GM12878 (cell line): ENCODE data around the gene JUND. TPM values are rescaled to one million over a fixed set of nuclear protein-coding genes. Genes with fewer than 3 reads are reported as not detected.

Source experiments
- ATAC-seq: fragments of 200-7000 bp; cut with Tn5 transposase; 3 replicates; pipeline ENCODE4 v1.9.1; 2020; ENCODE audit warnings: mild to moderate bottlenecking, moderate library complexity
- BruUV-seq: library from RNA; stranded (reverse); fragments of 400-500 nt; replicated peaks from 2 replicates; lab custom pipeline; 2021; lab: Mats Ljungman, UMichigan
- CTCF ChIA-PET: fragments of 300-600 bp; sonication (Branson Sonifier 250); formaldehyde crosslinking; extraction: SDS; loops from one replicate; lab custom pipeline; 2021; ENCODE audit warnings: inconsistent platforms; lab: Yijun Ruan, JAX
- POLR2A ChIA-PET: fragments of 350-600 bp; formaldehyde crosslinking; extraction: SDS; loops from one replicate; lab custom pipeline; 2021; ENCODE audit warnings: inconsistent platforms; lab: Charles Lee
- RAD21 ChIA-PET: fragments of 300-600 bp; sonication (Branson Sonifier 250); formaldehyde crosslinking; loops from one replicate; lab custom pipeline; 2023; ENCODE audit warnings: antibody characterized with exemption; ENCODE audit not compliant: unreplicated experiment; lab: Charles Lee
- SMC1A ChIA-PET: fragments of 300-600 bp; sonication (Branson Sonifier 250); formaldehyde crosslinking; loops from one replicate; lab custom pipeline; 2023; ENCODE audit not compliant: unreplicated experiment, uncharacterized antibody; lab: Charles Lee
- DNase-seq: peaks from one replicate; pipeline ENCODE4 v3.0.0-alpha.2; 2011; ENCODE audit warnings: low read depth, low spot score
- FAIRE-seq: peaks from 3 replicates; lab custom pipeline; 2011; peaks lifted over from hg19 to GRCh38; lab: Jason Lieb, UNC
- H2AFZ ChIP-seq: 2 replicates; pipeline ENCODE4 v1.6.0; 2011; ENCODE audit warnings: low read depth, low read length, control low read depth; ENCODE audit not compliant: control insufficient read depth
- H3K27ac ChIP-seq: 2 replicates; pipeline ENCODE4 v1.5.1; 2011; ENCODE audit warnings: control low read depth; ENCODE audit not compliant: control insufficient read depth, insufficient read depth
- H3K27me3 ChIP-seq, 2 experiments: replicated peaks in 1 of 2; 2 replicates each; pipeline versions ENCODE4 v1.6.0 to v1.6.1; 2011; ENCODE audit warnings: low read length in 1 of 2; ENCODE audit not compliant: control insufficient read depth in 2 of 2, insufficient read depth in 2 of 2
- H3K36me3 ChIP-seq, 2 experiments: 2 replicates each; pipeline ENCODE4 v1.5.1; 2011; ENCODE audit warnings: low read length in 1 of 2; ENCODE audit not compliant: control insufficient read depth in 2 of 2, insufficient read depth in 2 of 2
- H3K4me1 ChIP-seq: 2 replicates; pipeline ENCODE4 v1.6.1; 2011; ENCODE audit warnings: mild to moderate bottlenecking, low read length, moderate library complexity, mixed read lengths; ENCODE audit not compliant: control insufficient read depth, insufficient read depth
- H3K4me2 ChIP-seq: 2 replicates; pipeline ENCODE4 v1.6.0; 2011; ENCODE audit warnings: control low read depth; ENCODE audit not compliant: control insufficient read depth, insufficient read depth
- H3K4me3 ChIP-seq: fragments of 200-600 bp; sonication (generic); 2 replicates; pipeline ENCODE4 v1.5.1; 2016
- H3K79me2 ChIP-seq: 2 replicates; pipeline ENCODE4 v1.6.0; 2011; ENCODE audit warnings: low read length; ENCODE audit not compliant: control insufficient read depth, insufficient read depth
- H3K9ac ChIP-seq: 2 replicates; pipeline ENCODE4 v1.8.0; 2011; ENCODE audit warnings: low read length, control low read depth, mixed read lengths; ENCODE audit not compliant: control insufficient read depth, insufficient read depth
- H3K9me3 ChIP-seq: replicated peaks from 3 replicates; pipeline ENCODE4 v1.5.1; 2011; ENCODE audit warnings: mild to moderate bottlenecking, low read length; ENCODE audit not compliant: control insufficient read depth, insufficient read depth
- H4K20me1 ChIP-seq: 2 replicates; pipeline ENCODE4 v1.6.0; 2011; ENCODE audit not compliant: control insufficient read depth, insufficient read depth
- EP300 ChIP-seq, 2 experiments: fragments of 150-350 bp in 1 of 2; IDR thresholded peaks; 2 replicates each; pipeline ENCODE4 v1.6.1; 2011 to 2012; ENCODE audit warnings: low read depth in 2 of 2, low read length in 2 of 2, borderline replicate concordance in 1 of 2, improper control_type of control experiment in 1 of 2, inconsistent platforms in 1 of 2; ENCODE audit not compliant: control insufficient read depth in 1 of 2
- KAT2A ChIP-seq: conservative IDR thresholded peaks from 2 replicates; pipeline ENCODE4 v1.6.1; 2011; ENCODE audit warnings: low read depth, low read length; ENCODE audit not compliant: control insufficient read depth
- SMC3 ChIP-seq: IDR thresholded peaks from 2 replicates; pipeline ENCODE4 v1.6.1; 2011; ENCODE audit warnings: low read length, improper control_type of control experiment, borderline replicate concordance
- WGBS: methylation state at CpG from one replicate; pipeline ENCODE4 v1.1.6; 2016; ENCODE audit warnings: low lambda C conversion rate; ENCODE audit not compliant: insufficient replicate concordance, insufficient coverage; ENCODE audit errors: missing lambda C conversion rate; 5-methylcytosine and 5-hydroxymethylcytosine counted together
- in situ Hi-C: fragments of 300-500 bp; cut with MboI; formaldehyde crosslinking; loops from 9 replicates; pipeline ENCODE4 v1.14.3; 2018; ENCODE audit warnings: mixed read lengths
- intact Hi-C: fragments of 100-400 bp; cut with micrococcal nuclease; formaldehyde crosslinking; loops from one replicate; pipeline ENCODE4 v1.14.2; 2022; ENCODE audit not compliant: unreplicated experiment
- polyA plus RNA-seq, 11 experiments: library from polyadenylated mRNA; depleted of rRNA in 4 of 11; unstranded in 6 of 11; stranded (reverse) in 5 of 11; fragments of >200 nt; fragmentation: Nextera tagmentation in 4 of 11; fragmentation: Illumina TruSeq in 1 of 11; extraction: Ambion mirVana in 4 of 11; extraction: Trizol in 1 of 11; gene quantifications; 1 replicate in 1 of 11; 2 replicates in 10 of 11; pipeline versions ENCODE4 v1.2.1 to v1.2.3, GENCODE V29; 2011 to 2016; ENCODE audit warnings: inconsistent platforms in 2 of 11, missing spikeins in 2 of 11, low read depth in 1 of 11
- total RNA-seq, 4 experiments: library from RNA; depleted of rRNA in 3 of 4; stranded (reverse); fragments of >200 nt in 3 of 4; fragmentation: Illumina TruSeq in 1 of 4; extraction: Trizol in 1 of 4; gene quantifications; 2 replicates each; pipeline versions ENCODE4 v1.2.1 to v1.2.3, GENCODE V29; 2013 to 2021
- TF ChIP-seq, protein P1 (sequence below): fragments of 150-350 bp; IDR thresholded peaks from 2 replicates; pipeline ENCODE4 v1.6.1; 2016; ENCODE audit warnings: low read depth, low read length

Gene JUND
- total and polyA plus RNA-seq, 10 of the 15 experiments (the other 5 are each of a cell fraction or from before 2014, with no cell fraction given), result 7.4 to 164 (median 18.8) TPM

DNA sequence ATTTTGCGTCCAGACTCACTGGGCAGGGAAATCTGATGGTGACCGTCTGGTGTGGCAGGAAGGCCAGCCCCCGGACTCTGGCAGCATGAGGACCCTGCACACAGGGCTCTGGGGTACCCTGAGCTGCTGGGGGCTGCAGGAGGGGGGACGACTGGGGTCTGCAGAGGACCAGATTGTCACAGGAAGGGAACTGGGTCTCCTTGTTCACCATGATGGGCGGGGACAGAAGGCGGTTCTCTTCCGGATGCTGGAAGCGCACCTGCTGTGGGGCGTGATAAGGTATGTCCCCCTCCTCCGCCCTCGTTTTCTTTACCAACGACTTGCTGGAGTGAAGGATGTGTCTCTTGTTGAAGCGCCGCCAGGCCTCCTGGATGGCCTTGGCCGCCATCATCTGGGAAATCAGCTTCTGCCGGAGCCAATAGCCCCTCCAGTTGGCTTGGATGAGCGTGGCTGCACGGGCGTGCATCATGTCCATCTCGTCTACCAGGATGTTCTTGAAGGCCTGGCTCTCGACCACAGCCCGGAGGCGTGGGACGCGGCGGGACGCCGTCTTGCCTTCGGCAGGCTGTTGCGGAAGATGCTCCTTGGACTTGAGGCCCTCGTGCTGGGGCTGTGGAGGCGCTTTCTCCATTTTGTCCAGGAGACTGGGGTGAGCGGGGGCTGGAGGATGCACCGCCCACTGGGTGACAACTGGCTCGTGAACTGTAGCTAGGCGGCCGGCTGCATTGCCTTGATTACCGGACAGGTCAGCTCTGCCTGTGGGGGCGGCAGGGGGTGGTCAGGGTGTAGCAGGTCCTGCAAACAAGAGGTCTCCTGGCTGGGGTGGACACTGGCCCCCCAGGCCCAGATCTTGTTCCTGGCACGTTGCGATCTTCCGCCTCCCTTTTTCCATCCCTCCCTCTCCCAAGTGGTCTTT is 14.4 kb downstream of the JUND start (continued):
- TF ChIP-seq, protein P1, sequence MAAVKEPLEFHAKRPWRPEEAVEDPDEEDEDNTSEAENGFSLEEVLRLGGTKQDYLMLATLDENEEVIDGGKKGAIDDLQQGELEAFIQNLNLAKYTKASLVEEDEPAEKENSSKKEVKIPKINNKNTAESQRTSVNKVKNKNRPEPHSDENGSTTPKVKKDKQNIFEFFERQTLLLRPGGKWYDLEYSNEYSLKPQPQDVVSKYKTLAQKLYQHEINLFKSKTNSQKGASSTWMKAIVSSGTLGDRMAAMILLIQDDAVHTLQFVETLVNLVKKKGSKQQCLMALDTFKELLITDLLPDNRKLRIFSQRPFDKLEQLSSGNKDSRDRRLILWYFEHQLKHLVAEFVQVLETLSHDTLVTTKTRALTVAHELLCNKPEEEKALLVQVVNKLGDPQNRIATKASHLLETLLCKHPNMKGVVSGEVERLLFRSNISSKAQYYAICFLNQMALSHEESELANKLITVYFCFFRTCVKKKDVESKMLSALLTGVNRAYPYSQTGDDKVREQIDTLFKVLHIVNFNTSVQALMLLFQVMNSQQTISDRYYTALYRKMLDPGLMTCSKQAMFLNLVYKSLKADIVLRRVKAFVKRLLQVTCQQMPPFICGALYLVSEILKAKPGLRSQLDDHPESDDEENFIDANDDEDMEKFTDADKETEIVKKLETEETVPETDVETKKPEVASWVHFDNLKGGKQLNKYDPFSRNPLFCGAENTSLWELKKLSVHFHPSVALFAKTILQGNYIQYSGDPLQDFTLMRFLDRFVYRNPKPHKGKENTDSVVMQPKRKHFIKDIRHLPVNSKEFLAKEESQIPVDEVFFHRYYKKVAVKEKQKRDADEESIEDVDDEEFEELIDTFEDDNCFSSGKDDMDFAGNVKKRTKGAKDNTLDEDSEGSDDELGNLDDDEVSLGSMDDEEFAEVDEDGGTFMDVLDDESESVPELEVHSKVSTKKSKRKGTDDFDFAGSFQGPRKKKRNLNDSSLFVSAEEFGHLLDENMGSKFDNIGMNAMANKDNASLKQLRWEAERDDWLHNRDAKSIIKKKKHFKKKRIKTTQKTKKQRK, result no peak

GRCh38 chr19:18265582-18265981 is 15.8 kb downstream of the JUND start:
- TF ChIP-seq EP300 (IDR thresholded peaks at IDR 0.05; ENCODE audit: borderline replicate concordance in 1 of 2, control insufficient read depth in 1 of 2, low read depth in 2 of 2, low read length in 2 of 2) (no peak), SMC3 (no peak), KAT2A (no peak)
- FAIRE-seq (no peak), ATAC-seq (no peak), DNase-seq (no peak)
- in situ Hi-C loops, result no loop called here
- Histone ChIP-seq H3K27me3 (no peaks in the 10 kb centered on the region), H3K4me2 (no peak overlapping the region), H3K36me3 (no peaks in the 10 kb centered on the region), H2AFZ (no peak overlapping the region), H3K79me2 (no peaks in the 10 kb centered on the region), H3K4me3 (no peak overlapping the region), H3K9me3 (no peaks in the 10 kb centered on the region), H3K27ac (no peak overlapping the region), H3K9ac (no peak overlapping the region), H4K20me1 (no peaks in the 10 kb centered on the region), H3K4me1 (no peaks in the 10 kb centered on the region)
- POLR2A ChIA-PET, result interaction anchor here (0.5 kb wide), 1 partner anchor 103 kb away, joined by 5 read pairs; no protein-coding TSS in a partner anchor
- RAD21 ChIA-PET, result no interaction called here
- no TSS peak for BruUV-seq
- CTCF ChIA-PET, result no interaction called here
- WGBS, result 44% methylated on average over 7 of the region's 7 CpGs
- intact Hi-C loops, result no loop called here
- SMC1A ChIA-PET, result no interaction called here
